Mesendoderm (in vitro differentiated cells): ENCODE results near the gene ZBTB18.
A peak's percentile ranks its signal among the peaks of the same experiment; 100 is the strongest.

Experiments
- DNase-seq: peaks from one replicate; pipeline ENCODE4 v3.0.0; 2013
- H2AK5ac ChIP-seq: 2 replicates; pipeline ENCODE4 v1.6.1; 2013; ENCODE audit warnings: low read length, inconsistent platforms
- H2BK120ac ChIP-seq: 2 replicates; pipeline ENCODE4 v1.6.1; 2013; ENCODE audit warnings: low read depth, mild to moderate bottlenecking, low read length, moderate library complexity, mixed read lengths
- H2BK15ac ChIP-seq: replicated peaks from 2 replicates; pipeline ENCODE4 v1.6.1; 2013; ENCODE audit warnings: low read depth, mild to moderate bottlenecking, moderate library complexity
- H2BK5ac ChIP-seq: 2 replicates; pipeline ENCODE4 v1.6.1; 2013; ENCODE audit warnings: low read length, inconsistent platforms
- H3K18ac ChIP-seq: 2 replicates; pipeline ENCODE4 v1.6.1; 2013; ENCODE audit warnings: mild to moderate bottlenecking, low read length, mixed read lengths
- H3K23ac ChIP-seq: one replicate; pipeline ENCODE4 v1.6.1; 2013; ENCODE audit warnings: low read length
- H3K27ac ChIP-seq: 2 replicates; pipeline ENCODE4 v1.5.1; 2013; ENCODE audit warnings: low read depth, mild to moderate bottlenecking, inconsistent platforms, low read length, moderate library complexity
- H3K27me3 ChIP-seq: 2 replicates; pipeline ENCODE4 v1.6.1; 2013; ENCODE audit warnings: low read length, control low read depth, mild to moderate bottlenecking, inconsistent platforms; ENCODE audit not compliant: insufficient read depth, poor library complexity
- H3K36me3 ChIP-seq: 2 replicates; pipeline ENCODE4 v1.6.1; 2013; ENCODE audit warnings: low read length, inconsistent platforms; ENCODE audit not compliant: control insufficient read depth, insufficient read depth
- H3K4ac ChIP-seq: one replicate; pipeline ENCODE4 v1.6.1; 2013; ENCODE audit warnings: low read depth, mild to moderate bottlenecking, low read length, moderate library complexity
- H3K4me1 ChIP-seq: 2 replicates; pipeline ENCODE4 v1.6.1; 2013; ENCODE audit warnings: low read depth, low read length, inconsistent platforms; ENCODE audit not compliant: control insufficient read depth
- H3K4me2 ChIP-seq: 2 replicates; pipeline ENCODE4 v1.6.1; 2013; ENCODE audit warnings: low read length
- H3K4me3 ChIP-seq: 2 replicates; pipeline ENCODE4 v1.5.1; 2013; ENCODE audit warnings: mild to moderate bottlenecking, low read length
- H3K56ac ChIP-seq: one replicate; pipeline ENCODE4 v1.6.1; 2013; ENCODE audit warnings: low read length
- H3K79me1 ChIP-seq: 2 replicates; pipeline ENCODE4 v1.6.1; 2013; ENCODE audit warnings: low read length, inconsistent platforms
- H3K79me2 ChIP-seq: 2 replicates; pipeline ENCODE4 v1.6.1; 2013; ENCODE audit warnings: mild to moderate bottlenecking, low read length; ENCODE audit not compliant: control insufficient read depth, insufficient read depth
- H3K9ac ChIP-seq: 2 replicates; pipeline ENCODE4 v1.6.1; 2013; ENCODE audit warnings: low read length, inconsistent platforms
- H4K5ac ChIP-seq: one replicate; pipeline ENCODE4 v1.6.1; 2013; ENCODE audit warnings: low read length
- H4K8ac ChIP-seq: one replicate; pipeline ENCODE4 v1.6.1; 2013; ENCODE audit warnings: low read depth, mild to moderate bottlenecking, control low read depth, low read length, moderate library complexity
- WGBS: extraction: QIAGEN DNeasy Blood & Tissue Kit; methylation state at CpG from one replicate; pipeline ENCODE4 v1.1.7; 2013; ENCODE audit warnings: low lambda C conversion rate, missing lambda C conversion rate; ENCODE audit not compliant: insufficient coverage; ENCODE audit errors: extremely low coverage; 5-methylcytosine and 5-hydroxymethylcytosine counted together

ZBTB18 gene

GRCh38 chr1:244100276-244100675 lies 49.2 kb downstream of the ZBTB18 start:
- Histone ChIP-seq H3K79me1 (no peaks in the 10 kb centered on the region), H3K9ac (no peak overlapping the region), H2BK120ac (no peak overlapping the region), H2BK15ac (no peak overlapping the region), H3K18ac (no peak overlapping the region), H3K4me1 (no peaks in the 10 kb centered on the region), H3K79me2 (no peaks in the 10 kb centered on the region), H3K27ac (no peak overlapping the region), H3K23ac (no peak overlapping the region), H3K56ac (no peak overlapping the region), H4K8ac (no peak overlapping the region), H3K4me3 (no peak overlapping the region), H3K27me3 (no peaks in the 10 kb centered on the region), H2AK5ac (no peak overlapping the region), H3K4ac (no peak overlapping the region), H4K5ac (no peak overlapping the region), H2BK5ac (no peak overlapping the region), H3K4me2 (no peak overlapping the region), H3K36me3 (no peaks in the 10 kb centered on the region)
- DNase-seq = no peak
- WGBS = no CpG with 5 or more reads among the region's 5 CpGs

- Histone ChIP-seq H4K5ac (no peak overlapping the region), H4K8ac (no peak overlapping the region), H2BK120ac (no peak overlapping the region), H3K4me1 (no peaks in the 10 kb centered on the region), H3K36me3 (no peaks in the 10 kb centered on the region), H3K79me2 (no peaks in the 10 kb centered on the region), H3K9ac (no peak overlapping the region), H3K18ac (no peak overlapping the region), H3K4me2 (no peak overlapping the region), H2BK15ac (no peak overlapping the region), H2AK5ac (no peak overlapping the region), H3K4me3 (no peak overlapping the region), H3K56ac (no peak overlapping the region), H3K4ac (no peak overlapping the region), H3K27me3 (no peaks in the 10 kb centered on the region), H2BK5ac (no peak overlapping the region), H3K27ac (no peak overlapping the region), H3K79me1 (no peaks in the 10 kb centered on the region), H3K23ac (no peak overlapping the region)
- no CpG with 5 or more reads among the region's 18 CpGs for WGBS
- no peak for DNase-seq
Measured at GRCh38 chr1:244100704-244101453, 49.8 kb downstream of the ZBTB18 start.

- no CpG with 5 or more reads among the region's 10 CpGs for WGBS
- Histone ChIP-seq H3K18ac (no peak overlapping the region), H3K36me3 (no peaks in the 10 kb centered on the region), H2BK120ac (no peak overlapping the region), H3K9ac (no peak overlapping the region), H4K5ac (no peak overlapping the region), H3K4me2 (no peak overlapping the region), H3K27ac (no peak overlapping the region), H3K4me1 (no peaks in the 10 kb centered on the region), H2AK5ac (no peak overlapping the region), H3K27me3 (no peaks in the 10 kb centered on the region), H4K8ac (no peak overlapping the region), H3K4me3 (no peak overlapping the region), H3K79me2 (no peaks in the 10 kb centered on the region), H3K23ac (no peak overlapping the region), H3K56ac (no peak overlapping the region), H3K79me1 (no peaks in the 10 kb centered on the region), H2BK5ac (no peak overlapping the region), H2BK15ac (no peak overlapping the region), H3K4ac (no peak overlapping the region)
- DNase-seq = no peak
Measured at GRCh38 chr1:244102046-244102445, 51.0 kb downstream of the ZBTB18 start.

GRCh38 chr1:244102468-244102867 lies 51.4 kb downstream of the ZBTB18 start:
- H3K18ac ChIP-seq = no peak overlapping the region
- WGBS = no CpG with 5 or more reads among the region's 14 CpGs
- no peak overlapping the region for H2BK120ac ChIP-seq
- H4K5ac ChIP-seq = no peak overlapping the region
- H3K36me3 ChIP-seq = no peaks in the 10 kb centered on the region
- no peak for DNase-seq
- no peak overlapping the region for H4K8ac ChIP-seq
- no peak overlapping the region for H3K23ac ChIP-seq
- no peaks in the 10 kb centered on the region for H3K79me2 ChIP-seq
- H2AK5ac ChIP-seq = no peak overlapping the region
- no peak overlapping the region for H3K4ac ChIP-seq
- no peak overlapping the region for H2BK15ac ChIP-seq
- H3K27me3 ChIP-seq = no peaks in the 10 kb centered on the region
- no peak overlapping the region for H3K27ac ChIP-seq
- H3K4me2 ChIP-seq = no peak overlapping the region
- H3K9ac ChIP-seq = no peak overlapping the region
- H3K79me1 ChIP-seq = no peaks in the 10 kb centered on the region
- H3K56ac ChIP-seq = no peak overlapping the region
- H3K4me3 ChIP-seq = no peak overlapping the region
- H3K4me1 ChIP-seq = no peaks in the 10 kb centered on the region
- H2BK5ac ChIP-seq = no peak overlapping the region

GRCh38 chr1:244104309-244105060 lies 53.4 kb downstream of the ZBTB18 start:
- H2BK5ac ChIP-seq = no peak overlapping the region
- no peaks in the 10 kb centered on the region for H3K36me3 ChIP-seq
- no peak overlapping the region for H4K8ac ChIP-seq
- H3K79me2 ChIP-seq = no peaks in the 10 kb centered on the region
- H3K4me2 ChIP-seq = no peak overlapping the region
- H2BK120ac ChIP-seq = no peak overlapping the region
- H3K9ac ChIP-seq = no peak overlapping the region
- no peak overlapping the region for H3K4me3 ChIP-seq
- H3K27ac ChIP-seq = no peak overlapping the region
- no peak overlapping the region for H3K56ac ChIP-seq
- DNase-seq = peak; percentile 54
- WGBS = no CpG with 5 or more reads among the region's 10 CpGs
- H3K27me3 ChIP-seq = no peaks in the 10 kb centered on the region
- no peak overlapping the region for H2BK15ac ChIP-seq
- H3K4ac ChIP-seq = no peak overlapping the region
- no peaks in the 10 kb centered on the region for H3K79me1 ChIP-seq
- no peak overlapping the region for H2AK5ac ChIP-seq
- H3K23ac ChIP-seq = no peak overlapping the region
- H3K4me1 ChIP-seq = no peaks in the 10 kb centered on the region
- H4K5ac ChIP-seq = no peak overlapping the region
- H3K18ac ChIP-seq = no peak overlapping the region
